Neural progenitor cell (in vitro differentiated cells): ENCODE data around the gene LRFN4. TPM values are rescaled to one million over a fixed set of nuclear protein-coding genes. Genes with fewer than 3 reads are reported as not detected.

Experiments used
- DNase-seq: peaks from one replicate; pipeline ENCODE4 v3.0.0-alpha.2; 2016; ENCODE audit warnings: low spot score
- H2AFZ ChIP-seq: fragments of 200-600 bp; sonication (generic); replicated peaks from 2 replicates; pipeline ENCODE4 v1.6.1; 2016; ENCODE audit warnings: antibody characterized with exemption
- H3F3A ChIP-seq: fragments of 200-600 bp; sonication (generic); 2 replicates; pipeline ENCODE4 v1.6.1; 2016; ENCODE audit warnings: antibody characterized with exemption, low read depth
- H3K27ac ChIP-seq: fragments of 200-600 bp; sonication (generic); 2 replicates; pipeline ENCODE4 v1.5.1; 2016; ENCODE audit warnings: mild to moderate bottlenecking
- H3K27me3 ChIP-seq: fragments of 200-600 bp; sonication (generic); 2 replicates; pipeline ENCODE4 v1.6.1; 2016; ENCODE audit warnings: mild to moderate bottlenecking, moderate library complexity
- H3K36me3 ChIP-seq: fragments of 200-600 bp; sonication (generic); 2 replicates; pipeline ENCODE4 v1.5.1; 2016
- H3K4me1 ChIP-seq: fragments of 200-600 bp; sonication (generic); 2 replicates; pipeline ENCODE4 v1.6.1; 2016; ENCODE audit warnings: mixed run types
- H3K4me2 ChIP-seq: fragments of 200-600 bp; sonication (generic); 2 replicates; pipeline ENCODE4 v1.6.1; 2016
- H3K4me3 ChIP-seq: fragments of 200-600 bp; sonication (generic); 2 replicates; pipeline ENCODE4 v1.5.1; 2016
- H3K79me2 ChIP-seq: fragments of 200-600 bp; sonication (generic); 2 replicates; pipeline ENCODE4 v1.6.1; 2016; ENCODE audit warnings: low read depth
- H3K9ac ChIP-seq: fragments of 200-600 bp; sonication (generic); 2 replicates; pipeline ENCODE4 v1.6.1; 2016
- H3K9me3 ChIP-seq: fragments of 200-600 bp; sonication (generic); 2 replicates; pipeline ENCODE4 v1.5.1; 2016; ENCODE audit warnings: low read depth
- H4K20me1 ChIP-seq: fragments of 200-600 bp; sonication (generic); 2 replicates; pipeline ENCODE4 v1.6.1; 2016; ENCODE audit warnings: low read depth
- H3K27ac Mint-ChIP-seq: 3 replicates; pipeline ENCODE4 v1.8.0; 2021; ENCODE audit warnings: mixed read lengths
- H3K27me3 Mint-ChIP-seq: 2 replicates; pipeline ENCODE4 v1.8.0; 2022; ENCODE audit warnings: low read depth, mild to moderate bottlenecking, inconsistent platforms, moderate library complexity, mixed read lengths; ENCODE audit not compliant: insufficient read depth
- H3K36me3 Mint-ChIP-seq: 3 replicates; pipeline ENCODE4 v1.8.0; 2021; ENCODE audit warnings: mixed read lengths
- H3K4me1 Mint-ChIP-seq: 3 replicates; pipeline ENCODE4 v1.8.0; 2021; ENCODE audit warnings: mixed read lengths
- H3K4me3 Mint-ChIP-seq: 3 replicates; pipeline ENCODE4 v1.8.0; 2021; ENCODE audit warnings: mild to moderate bottlenecking, moderate library complexity, mixed read lengths
- H3K9me3 Mint-ChIP-seq: 3 replicates; pipeline ENCODE4 v1.8.0; 2020; ENCODE audit warnings: mixed read lengths
- EZH2 ChIP-seq: fragments of 200-600 bp; sonication (generic); IDR thresholded peaks from 2 replicates; pipeline ENCODE4 v1.6.1; 2017; ENCODE audit warnings: antibody characterized with exemption, mild to moderate bottlenecking, moderate library complexity
- EZH2phosphoT487 ChIP-seq: fragments of 200-600 bp; sonication (generic); IDR thresholded peaks from 2 replicates; pipeline ENCODE4 v1.6.1; 2017; ENCODE audit warnings: antibody characterized with exemption
- total RNA-seq: library from RNA; depleted of rRNA; stranded (reverse); fragments of >200 nt; gene quantifications from 2 replicates; pipeline ENCODE4 v1.2.3, GENCODE V29; 2015; ENCODE audit warnings: low replicate concordance
- TF ChIP-seq, protein P1 (sequence below): fragments of 200-600 bp; sonication (generic); IDR thresholded peaks from 2 replicates; pipeline ENCODE4 v1.5.1; 2017; ENCODE audit warnings: antibody characterized with exemption, mild to moderate bottlenecking

LRFN4 gene
- total RNA-seq, 1 donor from 2014 or later, result 6.7 TPM

DNA sequence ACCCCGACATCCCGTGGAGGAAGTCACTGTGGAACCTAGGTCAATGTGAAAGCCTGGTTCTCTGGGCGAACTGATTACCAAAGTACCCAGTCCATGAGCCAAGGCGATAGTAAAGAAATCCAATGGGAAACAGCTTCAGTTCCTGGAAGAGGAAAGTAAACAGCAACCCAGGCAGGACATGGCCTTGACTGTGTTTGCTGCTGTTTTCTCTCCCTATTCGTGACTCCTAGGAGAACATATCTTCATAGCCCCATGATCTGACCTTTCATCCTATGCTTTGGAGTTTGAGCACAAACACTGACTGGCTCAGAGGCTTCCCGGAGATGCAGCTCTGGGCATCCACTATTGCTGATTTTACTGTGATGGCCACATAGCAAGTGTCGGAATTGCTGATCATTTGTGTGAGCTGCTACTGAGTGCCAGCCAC, 45.1 kb downstream of the LRFN4 start:
- Histone ChIP-seq H3K4me2 (no peak overlapping the region), H3K4me3 (no peak overlapping the region), H3K4me1 (peaks cover 18% of the 10 kb centered on the region), H3K27me3 (no peaks in the 10 kb centered on the region), H3K36me3 (no peaks in the 10 kb centered on the region), H3K9me3 (no peaks in the 10 kb centered on the region), H4K20me1 (no peaks in the 10 kb centered on the region), H3K79me2 (no peaks in the 10 kb centered on the region), H2AFZ (no peak overlapping the region), H3K27ac (no peak overlapping the region), H3F3A (peaks cover 9% of the 10 kb centered on the region), H3K9ac (no peak overlapping the region)
- no peak overlapping the region for H3K4me3 Mint-ChIP-seq
- peaks cover 26% of the 10 kb centered on the region for H3K4me1 Mint-ChIP-seq
- no peaks in the 10 kb centered on the region for H3K9me3 Mint-ChIP-seq
- no peaks in the 10 kb centered on the region for H3K36me3 Mint-ChIP-seq
- DNase-seq, result no peak
- peaks cover 9% of the 10 kb centered on the region for H3K27me3 Mint-ChIP-seq
- H3K27ac Mint-ChIP-seq, result no peak overlapping the region
- TF ChIP-seq EZH2 (no peak), EZH2phosphoT487 (no peak)
- TF ChIP-seq, protein P1, sequence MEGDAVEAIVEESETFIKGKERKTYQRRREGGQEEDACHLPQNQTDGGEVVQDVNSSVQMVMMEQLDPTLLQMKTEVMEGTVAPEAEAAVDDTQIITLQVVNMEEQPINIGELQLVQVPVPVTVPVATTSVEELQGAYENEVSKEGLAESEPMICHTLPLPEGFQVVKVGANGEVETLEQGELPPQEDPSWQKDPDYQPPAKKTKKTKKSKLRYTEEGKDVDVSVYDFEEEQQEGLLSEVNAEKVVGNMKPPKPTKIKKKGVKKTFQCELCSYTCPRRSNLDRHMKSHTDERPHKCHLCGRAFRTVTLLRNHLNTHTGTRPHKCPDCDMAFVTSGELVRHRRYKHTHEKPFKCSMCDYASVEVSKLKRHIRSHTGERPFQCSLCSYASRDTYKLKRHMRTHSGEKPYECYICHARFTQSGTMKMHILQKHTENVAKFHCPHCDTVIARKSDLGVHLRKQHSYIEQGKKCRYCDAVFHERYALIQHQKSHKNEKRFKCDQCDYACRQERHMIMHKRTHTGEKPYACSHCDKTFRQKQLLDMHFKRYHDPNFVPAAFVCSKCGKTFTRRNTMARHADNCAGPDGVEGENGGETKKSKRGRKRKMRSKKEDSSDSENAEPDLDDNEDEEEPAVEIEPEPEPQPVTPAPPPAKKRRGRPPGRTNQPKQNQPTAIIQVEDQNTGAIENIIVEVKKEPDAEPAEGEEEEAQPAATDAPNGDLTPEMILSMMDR, result no peak

DNA sequence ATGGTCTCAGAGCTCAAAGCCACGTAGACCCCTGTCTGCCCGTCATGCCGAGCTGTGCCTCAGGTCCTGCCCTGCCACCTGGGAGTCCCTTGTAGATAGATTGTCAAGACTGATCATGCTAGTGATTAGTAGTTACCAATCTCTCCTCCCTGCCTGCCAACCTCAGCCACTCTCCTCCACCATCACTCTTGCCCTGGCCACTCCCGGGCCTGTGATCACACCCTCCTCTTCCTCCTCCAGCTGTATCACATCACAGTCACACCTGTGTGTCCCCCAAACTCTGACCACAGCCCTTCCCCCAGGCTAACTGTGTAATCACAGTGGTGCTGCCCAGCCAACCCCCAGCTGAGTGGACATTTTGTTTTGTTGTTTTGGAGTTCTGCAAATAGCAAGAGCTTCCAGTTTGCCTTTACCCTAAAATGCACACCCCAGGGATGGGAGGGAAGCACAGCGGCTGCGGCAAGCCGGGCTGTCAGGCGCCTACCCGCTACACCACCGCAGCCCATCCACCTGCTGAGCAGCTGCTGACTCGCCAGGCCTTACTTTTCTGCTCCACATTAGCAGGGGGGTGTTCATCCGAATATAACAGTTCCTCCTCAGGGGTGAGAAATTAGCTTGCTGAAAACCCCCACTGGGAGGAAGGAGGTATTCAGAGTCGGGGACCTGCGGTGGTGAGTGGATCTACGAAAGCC, 45.8 kb downstream of the LRFN4 start:
- Mint-ChIP-seq H3K27me3 (peaks cover 7% of the 10 kb centered on the region), H3K9me3 (no peaks in the 10 kb centered on the region), H3K4me1 (peaks cover 29% of the 10 kb centered on the region), H3K4me3 (no peak overlapping the region), H3K27ac (no peak overlapping the region), H3K36me3 (no peaks in the 10 kb centered on the region)
- DNase-seq, result no peak
- Histone ChIP-seq H3K4me3 (no peak overlapping the region), H3K27ac (no peak overlapping the region), H3K36me3 (no peaks in the 10 kb centered on the region), H3K4me2 (no peak overlapping the region), H3K9ac (no peak overlapping the region), H3F3A (peaks cover 12% of the 10 kb centered on the region), H4K20me1 (no peaks in the 10 kb centered on the region), H3K9me3 (no peaks in the 10 kb centered on the region), H3K4me1 (peaks cover 19% of the 10 kb centered on the region), H2AFZ (no peak overlapping the region), H3K27me3 (no peaks in the 10 kb centered on the region), H3K79me2 (no peaks in the 10 kb centered on the region)
- TF ChIP-seq EZH2phosphoT487 (no peak), EZH2 (no peak)
- TF ChIP-seq, protein P1, result no peak

DNA sequence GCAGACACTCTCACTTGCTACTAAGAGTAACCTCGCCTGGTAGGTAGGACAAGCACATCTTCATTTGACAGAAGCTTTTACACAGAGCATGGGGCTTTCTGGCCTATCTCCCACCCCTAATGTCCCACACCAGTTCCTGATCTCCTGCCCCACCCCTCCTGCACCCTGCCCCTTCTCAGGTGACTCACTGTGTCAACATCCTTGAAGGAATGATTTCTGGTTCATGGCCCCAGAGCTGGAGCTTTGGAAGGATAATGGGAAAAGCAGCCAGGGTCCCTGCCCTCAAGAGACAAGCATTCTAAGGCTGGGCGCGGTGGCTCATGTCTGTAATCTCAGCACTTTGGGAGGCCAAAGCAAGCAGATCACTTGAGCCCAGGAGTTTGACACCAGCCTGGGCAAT, 47.2 kb downstream of the LRFN4 start:
- H3K4me3 Mint-ChIP-seq, result no peak overlapping the region
- Histone ChIP-seq H3K9ac (no peak overlapping the region), H3K4me1 (peaks cover 19% of the 10 kb centered on the region), H2AFZ (no peak overlapping the region), H3F3A (peaks cover 12% of the 10 kb centered on the region), H3K36me3 (no peaks in the 10 kb centered on the region), H3K9me3 (no peaks in the 10 kb centered on the region), H3K27me3 (no peaks in the 10 kb centered on the region), H3K27ac (no peak overlapping the region), H4K20me1 (no peaks in the 10 kb centered on the region), H3K79me2 (no peaks in the 10 kb centered on the region), H3K4me2 (no peak overlapping the region), H3K4me3 (no peak overlapping the region)
- peaks cover 8% of the 10 kb centered on the region for H3K27me3 Mint-ChIP-seq
- no peak overlapping the region for H3K27ac Mint-ChIP-seq
- no peaks in the 10 kb centered on the region for H3K9me3 Mint-ChIP-seq
- no peaks in the 10 kb centered on the region for H3K36me3 Mint-ChIP-seq
- DNase-seq, result no peak
- H3K4me1 Mint-ChIP-seq, result peaks cover 36% of the 10 kb centered on the region
- TF ChIP-seq EZH2, result no peak
- TF ChIP-seq, protein P1, result no peak
- no peak for TF ChIP-seq EZH2phosphoT487
